Central memory CD4-positive, alpha-beta T cell (primary cell): ENCODE measurements around the gene TIMM9.
"Not testable (repeated sequence)": the region's sequence is repeated elsewhere in the genome, so short reads cannot be mapped to it uniquely, and the experiment has no call there.

ENCODE experiments used
- DNase-seq: peaks from one replicate; pipeline ENCODE4 v3.0.0; 2022
- total RNA-seq, 3 experiments: gene quantifications; one replicate each; lab custom pipeline; 2026; lab: John Stamatoyannopoulos, UW

Gene TIMM9, protein sequence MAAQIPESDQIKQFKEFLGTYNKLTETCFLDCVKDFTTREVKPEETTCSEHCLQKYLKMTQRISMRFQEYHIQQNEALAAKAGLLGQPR
- 9.4 to 23.0 (median 13.9) reads per million in 3 experiments for total RNA-seq

DNA sequence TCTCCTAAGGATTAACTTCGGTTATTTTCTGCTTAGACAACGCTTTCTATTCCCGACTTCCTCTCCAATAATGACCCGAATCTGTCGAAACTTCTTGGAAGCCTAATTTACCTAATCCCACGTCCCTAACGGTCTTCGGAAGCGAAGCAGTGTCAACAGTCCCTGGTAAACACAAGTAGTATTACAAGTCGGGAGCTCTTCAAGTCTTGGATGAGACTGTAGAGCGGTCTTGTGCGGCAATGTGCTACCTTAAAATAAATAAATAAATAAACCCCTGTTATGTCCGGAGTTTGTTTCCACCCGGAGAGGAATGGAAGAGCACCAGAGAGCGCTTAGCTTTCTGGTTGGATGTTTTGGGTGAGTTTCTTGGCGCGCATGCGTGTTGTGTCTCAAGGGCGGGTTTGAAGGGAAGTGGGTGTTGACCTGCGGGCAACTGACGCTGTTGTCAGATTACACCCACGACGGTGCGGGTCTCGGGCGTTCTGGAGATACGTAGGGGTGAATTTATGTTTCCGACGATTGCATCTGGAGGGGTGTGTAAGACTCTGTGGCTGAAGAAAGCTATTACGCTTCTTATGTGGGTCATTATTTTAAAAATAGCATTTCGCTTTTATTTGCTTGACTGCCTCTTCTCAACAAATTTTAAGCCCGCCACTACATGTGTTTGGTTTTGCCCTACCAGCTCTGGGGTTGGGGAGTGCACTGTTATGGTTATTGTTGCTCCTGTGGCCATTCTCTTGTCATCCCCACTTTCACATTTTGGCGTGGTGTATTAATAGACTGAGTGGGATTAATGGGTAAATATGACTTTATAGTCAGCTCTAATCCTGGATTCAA is at the start of gene TIMM9, which contains the start of gene KIAA0586:
TSS of gene TIMM9 (minus strand) at position 251 of the 837 bp plus-strand sequence. CDS start 15,586 bp downstream, outside the sequence.
TSS of gene KIAA0586 (plus strand) at position 439 of the 837 bp plus-strand sequence. CDS start 546 bp downstream, outside the sequence.
- peak; percentile 98 for DNase-seq

DNA sequence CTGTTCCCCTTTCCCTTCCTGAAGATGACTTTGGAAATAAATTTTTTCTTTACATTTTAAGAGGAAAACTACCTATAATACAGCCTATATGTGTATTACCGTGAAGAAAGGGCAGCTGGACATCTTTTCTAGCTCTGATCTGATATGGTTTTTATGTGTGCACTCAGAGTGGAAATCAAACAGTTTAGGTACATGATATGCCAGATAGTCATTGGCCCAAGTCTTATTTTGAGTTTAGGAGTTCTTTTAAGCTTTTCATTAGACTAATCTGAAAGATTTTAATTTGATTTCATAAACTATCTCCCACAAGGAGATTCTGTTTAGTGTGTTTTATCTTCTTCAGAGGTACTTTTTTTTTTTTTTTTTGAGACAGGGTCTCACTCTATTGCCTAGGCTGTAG is 49.0 kb upstream of the TIMM9 start:
- DNase-seq, result no peak

DNA sequence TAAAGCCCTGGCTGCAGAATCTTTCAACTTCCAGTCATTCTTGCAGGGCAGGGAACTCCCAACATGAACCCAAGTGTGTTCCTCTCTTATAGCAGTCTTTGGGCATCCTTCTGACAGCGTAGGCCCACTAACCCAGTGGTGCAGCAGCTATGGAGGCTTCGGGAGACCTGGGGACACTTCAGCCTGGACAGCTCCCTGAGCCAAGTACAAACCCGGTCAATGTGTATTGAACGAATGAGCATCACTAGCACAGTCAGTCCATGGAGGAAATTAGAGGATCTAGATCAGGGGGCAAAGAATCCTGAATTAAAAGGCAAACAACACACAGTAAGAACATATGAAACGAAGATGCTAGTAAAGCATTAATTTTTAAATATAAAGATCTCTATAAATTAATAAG is 42.0 kb upstream of the TIMM9 start:
- no peak for DNase-seq

DNA sequence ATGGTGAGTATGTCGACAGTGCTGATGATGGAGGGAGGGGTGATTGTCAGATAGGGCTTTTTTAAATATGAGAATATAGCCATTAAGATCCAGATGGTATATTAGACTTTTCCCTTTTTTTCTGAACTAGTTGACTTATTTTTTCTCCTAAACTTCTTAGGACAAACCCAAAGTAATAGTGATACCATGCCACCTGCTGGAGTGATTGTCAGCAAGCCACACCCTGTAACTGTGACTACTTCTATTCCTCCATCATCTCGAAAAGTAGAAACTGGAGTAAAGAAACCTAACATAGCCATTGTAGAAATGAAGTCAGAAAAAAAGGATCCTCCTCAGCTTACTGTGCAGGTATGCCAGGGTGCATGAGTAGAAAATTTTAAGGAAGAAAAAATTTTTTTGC is 40.2 kb upstream of the TIMM9 start:
- no peak for DNase-seq

DNA sequence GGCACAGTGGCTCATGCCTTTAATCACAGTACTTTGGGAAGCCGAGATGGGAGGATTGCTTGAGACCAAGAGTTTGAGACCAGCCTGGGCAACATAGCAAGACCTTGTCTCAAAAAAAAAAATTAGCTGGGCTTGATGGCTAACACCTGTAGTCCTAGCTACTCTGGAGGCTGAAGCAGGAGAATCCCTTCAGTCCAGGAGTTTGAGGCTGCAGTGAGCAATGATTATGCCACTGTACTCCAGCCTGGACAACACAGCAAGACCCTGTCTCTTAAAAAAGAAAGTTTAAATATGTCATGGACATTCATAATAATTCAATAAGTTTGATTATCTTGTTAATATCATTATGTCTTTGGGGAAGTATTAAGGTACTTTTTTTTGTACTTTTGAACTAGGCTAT is 39.1 kb upstream of the TIMM9 start:
- DNase-seq, result no peak

DNA sequence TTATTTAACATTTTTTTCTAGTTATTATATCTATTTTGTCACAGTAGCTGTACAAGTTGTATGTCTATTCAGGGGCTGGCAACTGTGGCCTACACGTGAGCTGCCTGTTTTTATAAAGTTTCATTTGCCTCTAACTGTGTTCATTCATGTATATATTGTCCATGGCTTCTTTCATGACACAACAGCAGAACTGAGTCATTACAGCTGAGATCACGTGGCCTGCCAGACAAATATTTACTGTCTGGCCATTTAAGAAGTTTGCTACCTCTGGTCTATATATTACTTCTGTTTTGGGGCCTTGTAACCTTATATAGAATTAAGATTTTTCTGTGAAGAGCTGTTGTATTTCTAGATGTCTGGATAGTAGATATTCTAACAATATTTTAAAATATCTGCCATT is 38.1 kb upstream of the TIMM9 start:
- no peak for DNase-seq

DNA sequence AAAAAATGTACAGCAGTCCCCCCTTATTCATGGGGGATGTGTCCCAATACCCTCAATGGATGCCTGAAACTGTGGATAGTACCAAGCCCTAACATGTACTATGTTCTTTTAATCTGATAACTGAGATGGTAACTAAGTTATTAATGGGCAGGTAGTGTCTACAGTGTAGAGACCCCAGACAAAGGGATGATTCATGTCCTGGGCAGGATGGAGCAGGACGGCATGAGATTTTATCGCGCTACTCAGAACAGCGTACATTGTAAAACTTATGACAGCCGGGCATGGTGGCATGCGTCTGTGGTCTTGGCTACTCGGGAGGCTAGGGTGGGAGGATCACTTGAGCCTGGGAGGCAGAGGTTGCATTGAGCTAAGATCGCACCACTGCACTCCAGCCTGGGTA is 37.3 kb upstream of the TIMM9 start:
- no peak for DNase-seq

DNA sequence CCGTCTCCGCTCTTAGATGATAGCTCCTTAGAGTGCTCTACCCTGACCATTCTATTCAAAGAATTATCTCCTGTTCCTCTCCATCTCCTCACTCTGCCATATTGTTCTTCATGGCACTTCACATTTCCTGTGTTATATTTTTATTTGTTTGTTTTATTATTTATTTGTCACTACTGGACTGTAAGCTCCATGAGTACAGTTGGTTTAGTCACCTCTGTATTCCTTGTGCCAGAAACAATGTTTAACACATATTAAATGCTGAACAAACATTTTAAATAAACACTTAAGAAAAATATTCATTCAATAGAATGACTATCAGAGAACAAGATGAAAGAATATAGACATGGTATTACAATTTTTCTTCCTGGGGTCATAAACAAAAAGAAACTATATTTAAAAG is 35.8 kb upstream of the TIMM9 start:
- DNase-seq, result no peak

DNA sequence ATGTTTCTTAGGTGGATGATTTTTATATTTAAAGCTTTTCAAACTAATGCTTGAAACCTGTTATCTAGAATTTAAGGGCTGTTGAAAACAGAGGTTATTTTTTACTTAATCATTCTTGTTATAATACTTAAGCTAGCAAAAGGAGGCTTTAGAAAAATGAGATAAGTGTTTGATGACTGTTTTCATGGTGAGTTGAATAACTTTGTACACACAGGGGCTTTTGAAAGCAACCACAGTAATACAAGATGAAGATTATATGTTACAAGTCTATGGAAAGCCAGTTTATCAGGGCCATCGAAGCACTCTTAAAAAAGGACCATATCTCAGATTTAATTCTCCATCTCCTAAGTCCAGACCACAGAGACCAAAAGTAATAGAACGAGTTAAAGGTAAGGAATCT is 33.4 kb upstream of the TIMM9 start:
- no peak for DNase-seq

DNA sequence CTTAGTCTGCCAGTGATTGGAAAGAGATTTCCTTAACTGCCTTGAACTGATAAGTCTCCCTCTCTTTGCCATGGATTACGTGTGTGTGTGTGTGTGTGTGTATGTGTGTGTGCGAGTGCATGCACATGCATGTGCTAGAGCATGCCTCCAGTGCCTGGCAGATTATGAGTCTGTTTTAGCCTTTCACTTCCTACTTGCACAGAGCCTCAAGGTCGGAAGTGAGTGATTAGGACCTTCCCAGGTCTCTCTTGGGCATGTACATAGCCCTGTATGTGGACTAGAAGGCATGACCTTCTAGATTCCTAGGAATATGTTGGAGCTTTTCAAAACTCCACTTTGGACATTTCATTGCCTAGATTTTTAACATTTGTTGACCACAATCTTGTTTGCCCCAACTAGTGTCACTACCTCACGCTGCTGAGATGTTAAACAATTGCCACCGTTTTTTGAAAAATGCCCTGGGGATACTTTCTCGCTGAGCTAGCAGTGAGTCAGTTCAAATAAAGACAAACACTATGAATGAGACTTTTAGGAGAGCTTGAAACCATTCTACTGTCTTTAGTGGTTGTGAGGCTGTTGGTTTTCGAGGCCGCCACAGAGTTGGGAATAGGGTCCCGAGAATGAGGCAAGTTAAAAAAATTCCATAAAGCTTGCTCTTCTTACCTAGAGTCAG is 28.4 kb upstream of the TIMM9 start:
- DNase-seq, result no peak

DNA sequence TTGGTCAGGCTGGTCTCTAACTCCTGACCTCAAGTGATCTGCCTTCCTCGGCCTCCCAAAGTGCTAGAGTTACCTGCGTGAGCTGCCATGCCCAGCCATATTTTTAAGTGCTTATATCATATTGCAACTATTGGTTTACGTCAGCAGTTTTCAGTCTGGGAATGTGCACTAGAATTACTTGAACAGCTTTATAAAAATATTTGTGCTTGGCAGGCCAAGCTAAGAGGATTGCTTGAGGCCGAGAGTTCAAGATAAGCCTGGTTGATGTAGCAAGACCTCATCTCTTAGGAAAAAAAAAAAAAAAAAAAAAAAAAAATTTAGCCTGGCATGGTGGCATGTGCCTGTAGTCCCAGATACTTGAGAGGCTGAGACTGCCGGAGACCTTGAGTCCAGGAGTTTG is 17.3 kb upstream of the TIMM9 start:
- DNase-seq, result no peak

DNA sequence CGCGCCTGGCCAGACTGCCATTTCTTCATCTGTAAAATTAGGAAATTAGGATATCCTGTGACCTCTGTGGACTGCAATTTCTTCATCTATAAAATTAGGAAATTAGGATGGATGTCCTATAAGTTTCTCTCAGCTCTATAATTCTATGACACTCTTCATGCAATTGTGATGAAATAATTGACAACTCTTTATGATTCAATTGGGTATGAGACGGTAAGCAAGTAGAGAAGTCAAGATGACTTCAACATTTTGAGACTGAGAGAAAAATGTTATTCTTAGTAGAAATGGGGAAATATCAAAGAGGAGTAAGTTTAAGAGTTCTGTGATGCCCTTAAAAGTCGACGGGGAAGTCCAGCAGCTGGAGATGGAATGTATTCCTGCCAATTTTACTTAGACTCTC is 12.1 kb upstream of the TIMM9 start:
- no peak for DNase-seq

DNA sequence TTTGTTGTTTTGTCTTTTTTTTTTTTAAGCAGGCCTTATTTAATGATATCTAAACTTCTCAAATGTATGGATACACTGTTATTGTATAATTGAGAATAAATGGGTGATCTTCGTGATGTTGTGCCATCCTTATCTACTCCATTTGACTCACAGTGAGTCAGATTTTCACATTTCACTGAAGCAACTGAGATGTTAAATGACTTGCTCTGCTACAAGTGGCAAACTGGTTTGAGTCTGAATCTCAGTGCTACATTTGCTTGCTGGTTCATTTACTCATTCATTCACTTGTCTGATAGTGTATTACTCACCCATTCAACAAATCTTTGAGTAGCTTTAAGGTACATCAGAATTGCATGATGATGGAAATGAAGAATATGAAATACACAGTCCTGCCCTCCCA is 2.8 kb upstream of the TIMM9 start:
- no peak for DNase-seq

DNA sequence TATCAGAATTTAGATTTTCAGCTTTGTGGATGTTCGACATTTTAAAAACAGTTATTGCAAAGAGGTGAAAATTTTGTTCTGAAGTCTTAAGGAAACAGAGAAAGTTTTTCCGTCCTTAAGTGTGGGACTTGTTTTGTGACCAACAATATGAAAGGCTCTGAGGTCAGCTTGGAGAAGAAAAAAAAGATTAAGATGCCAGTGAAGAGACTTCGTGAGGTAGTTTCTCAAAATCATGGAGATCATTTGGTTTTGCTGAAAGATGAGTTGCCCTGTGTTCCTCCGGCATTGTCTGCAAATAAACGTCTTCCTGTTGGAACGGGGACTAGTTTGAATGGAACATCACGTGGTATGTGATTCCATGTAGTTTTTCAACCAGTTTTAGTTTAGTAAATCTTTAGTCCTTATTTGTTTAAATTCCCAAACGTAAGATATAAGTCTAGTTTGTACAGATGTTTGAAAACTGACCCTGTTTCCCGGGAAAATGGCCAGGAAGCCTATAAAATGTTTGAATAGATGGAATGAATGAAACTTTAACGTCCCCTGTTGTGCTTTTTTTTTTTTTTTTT is 870 bp upstream of the TIMM9 start:
- no peak for DNase-seq

DNA sequence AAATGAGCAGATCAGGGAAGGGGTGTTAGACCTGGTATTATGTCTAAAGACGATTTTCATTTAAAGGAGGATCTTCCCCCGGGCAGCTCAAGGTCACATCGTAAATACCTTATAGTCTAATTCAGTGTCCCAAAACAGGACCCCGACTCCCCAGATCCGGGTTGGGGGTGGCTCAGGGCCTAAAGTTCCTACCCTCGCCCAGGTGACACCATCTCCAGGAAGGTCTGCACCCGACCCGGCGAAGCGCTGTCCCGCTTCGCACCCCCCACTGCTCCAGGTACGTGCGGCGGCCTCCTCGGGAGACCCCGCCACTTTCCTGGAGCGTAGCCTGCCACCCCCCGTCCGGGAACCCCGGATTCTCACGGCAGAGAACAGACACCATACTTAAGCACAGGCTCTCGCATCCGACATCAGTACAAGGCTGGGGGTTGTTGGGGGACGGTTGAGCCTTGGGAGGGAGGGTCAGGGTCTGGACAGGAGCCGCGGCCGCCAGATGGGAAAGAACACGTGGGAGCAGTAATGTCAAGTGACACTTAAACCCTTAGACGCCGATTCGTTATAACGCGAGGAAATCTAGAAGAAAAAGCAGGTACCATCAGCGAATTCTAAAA is 556 bp downstream of the TIMM9 start:
- DNase-seq, result no peak

DNA sequence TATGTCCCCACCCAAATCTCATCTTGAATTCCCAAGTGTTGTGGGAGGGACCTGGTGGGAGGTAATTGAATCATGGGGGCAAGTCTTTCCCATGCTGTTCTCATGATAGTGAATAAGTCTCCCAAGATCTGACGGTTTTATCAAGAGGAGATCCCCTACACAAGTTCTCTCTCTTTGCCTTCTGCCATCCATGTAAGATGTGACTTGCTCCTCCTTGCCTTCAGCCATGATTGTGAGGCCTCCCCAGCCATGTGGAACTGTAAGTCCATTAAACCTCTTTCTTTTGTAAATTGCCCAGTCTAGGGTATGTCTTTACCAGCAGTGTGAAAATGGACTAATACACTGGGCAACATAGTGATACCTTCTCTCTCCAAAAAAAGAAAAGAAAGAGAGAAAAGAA is 10.4 kb downstream of the TIMM9 start:
- DNase-seq, result not testable (repeated sequence)

DNA sequence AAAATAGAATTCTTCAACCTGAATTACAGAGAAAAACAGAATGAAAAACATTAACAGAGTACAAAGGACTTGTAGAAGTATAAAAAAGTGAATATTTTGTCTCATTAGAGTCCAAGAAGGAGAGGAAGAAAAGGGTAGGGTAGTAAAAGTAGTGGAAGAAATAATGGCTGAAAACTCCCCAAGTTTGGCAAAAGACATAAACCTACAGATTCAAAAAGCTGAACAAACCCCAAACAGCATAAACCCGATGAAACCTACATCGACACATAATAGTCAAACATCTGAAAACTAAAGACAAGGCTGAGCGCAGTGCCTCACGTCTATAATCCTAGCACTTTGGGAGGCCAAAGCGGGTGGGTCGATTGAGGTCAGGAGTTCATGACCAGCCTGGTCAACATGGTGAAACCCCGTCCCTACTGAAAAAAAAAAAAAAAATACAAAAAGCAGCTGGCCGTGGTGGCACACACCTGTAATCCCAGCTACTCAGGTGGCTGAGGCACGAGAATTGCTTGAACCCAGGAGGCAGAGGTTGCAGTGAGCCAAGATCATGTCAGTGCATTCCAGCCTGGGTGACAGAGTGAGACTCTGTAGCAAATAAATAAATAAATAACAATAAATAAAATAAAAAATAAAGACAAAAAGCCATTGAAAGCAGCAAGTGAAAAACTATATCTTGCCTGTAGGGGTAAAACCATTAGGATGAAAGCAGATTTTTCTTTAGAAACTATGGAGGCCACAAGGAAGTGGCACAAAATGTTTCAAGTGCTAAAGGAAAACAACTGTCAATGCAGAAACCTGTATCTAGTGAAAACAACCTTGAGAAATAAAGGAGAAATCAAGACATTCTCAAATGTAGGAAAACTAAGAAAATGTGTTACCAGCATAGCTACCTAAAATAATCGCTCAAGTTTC is 11.4 kb downstream of the TIMM9 start:
- DNase-seq, result no peak

DNA sequence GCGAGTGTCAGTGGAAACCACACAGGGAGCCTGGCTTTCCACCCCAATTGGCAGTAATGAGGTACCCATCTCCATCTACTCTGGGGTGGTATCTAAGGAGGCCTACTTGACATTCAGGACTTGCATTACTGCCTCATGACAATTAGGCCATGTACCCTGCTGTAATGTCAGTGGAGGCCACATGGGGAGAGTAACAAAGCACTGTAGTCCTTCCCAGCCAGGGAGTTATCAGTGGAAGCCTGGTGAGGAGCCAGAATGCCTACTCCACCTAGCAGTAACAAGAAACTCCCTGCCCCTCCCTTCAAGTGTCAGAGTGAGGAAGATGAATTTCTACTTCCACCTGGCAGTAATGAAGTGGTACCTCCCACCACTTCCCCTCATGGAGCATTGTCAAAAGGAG is 12.5 kb downstream of the TIMM9 start:
- no peak for DNase-seq

DNA sequence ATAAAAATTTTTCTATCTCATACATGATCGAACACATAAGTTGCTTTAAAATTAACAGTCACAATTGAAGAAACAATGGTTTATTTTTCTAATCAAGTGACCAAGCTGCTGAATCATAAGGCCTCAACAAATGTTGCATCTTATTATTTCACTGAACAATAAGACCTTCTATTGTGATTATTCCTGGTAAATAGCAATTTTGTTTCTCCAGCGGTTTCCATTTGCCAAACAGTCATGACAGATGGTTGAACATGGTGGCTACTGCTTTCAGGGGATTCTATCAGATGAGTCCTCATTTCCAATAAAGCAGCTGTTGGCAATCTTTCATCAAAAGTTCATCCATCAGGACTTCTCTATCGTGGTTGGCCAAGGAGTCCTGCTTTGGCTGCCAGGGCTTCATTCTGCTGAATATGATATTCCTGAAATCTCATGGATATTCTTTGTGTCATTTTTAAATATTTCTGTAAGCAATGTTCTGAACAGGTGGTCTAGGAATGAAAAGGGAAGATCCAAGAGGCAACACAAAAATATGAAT is 18.6 kb downstream of the TIMM9 start:
- DNase-seq, result no peak

DNA sequence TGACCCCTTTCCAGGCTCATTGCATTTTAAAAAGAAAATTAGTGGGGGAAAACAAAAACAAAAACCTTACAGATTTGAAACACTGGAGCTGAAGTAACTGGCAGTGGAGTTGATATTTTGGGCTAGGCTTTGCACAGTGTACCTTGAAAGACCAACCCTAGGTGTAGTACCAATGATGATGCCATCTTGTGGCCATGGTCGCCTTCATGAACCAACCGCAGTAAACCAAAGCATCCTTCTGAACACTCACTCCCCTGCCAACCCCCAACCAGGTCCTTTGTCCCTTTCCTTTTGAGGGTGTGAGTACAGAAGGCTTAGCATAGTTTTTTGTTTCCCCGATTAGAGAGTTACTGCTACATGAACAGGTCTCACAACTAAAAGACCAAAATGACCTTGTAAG is 25.7 kb downstream of the TIMM9 start:
- DNase-seq, result no peak

DNA sequence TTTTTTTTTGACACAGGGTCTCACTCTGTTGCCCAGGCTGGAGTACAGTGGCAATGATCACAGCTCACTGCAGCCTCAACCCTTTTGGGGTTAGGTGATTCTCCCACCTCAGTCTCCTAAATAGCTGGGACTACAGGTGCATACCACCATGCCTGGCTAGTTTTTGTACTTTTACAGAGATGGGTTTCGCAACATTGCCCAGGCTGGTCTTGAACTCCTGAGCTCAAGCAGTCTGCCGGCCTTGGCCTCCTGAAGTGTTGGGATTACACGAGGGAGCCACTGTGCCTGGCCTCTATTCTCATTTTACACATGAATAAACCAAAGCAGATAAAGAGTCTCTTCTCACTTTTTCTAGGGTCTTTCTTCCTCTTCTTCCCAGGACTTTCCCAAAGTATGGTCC is 28.4 kb downstream of the TIMM9 start:
- no peak for DNase-seq

DNA sequence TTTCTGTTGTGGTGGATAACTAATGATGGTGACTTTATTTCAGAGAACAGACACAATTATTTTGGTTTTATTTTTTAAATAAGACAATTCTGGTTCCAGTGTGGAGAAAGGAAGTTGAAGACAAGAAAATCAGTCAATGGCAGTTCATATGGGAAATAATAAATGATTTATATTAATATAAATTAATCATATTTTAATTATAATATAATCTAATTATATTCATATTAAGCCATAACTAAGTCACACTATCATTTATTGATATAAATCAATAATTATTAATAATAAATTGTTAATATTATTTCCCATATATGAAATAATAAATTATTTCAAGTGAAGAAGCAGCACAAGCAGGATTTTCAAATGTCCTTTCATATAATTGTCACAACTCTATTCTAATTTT is 28.8 kb downstream of the TIMM9 start:
- no peak for DNase-seq
